D341Med (cell line): ENCODE results near the gene RPS15.

Source experiments
- DNase-seq: peaks from one replicate; pipeline ENCODE4 v3.0.0; 2012; ENCODE audit warnings: low spot score

RPS15 gene

DNA sequence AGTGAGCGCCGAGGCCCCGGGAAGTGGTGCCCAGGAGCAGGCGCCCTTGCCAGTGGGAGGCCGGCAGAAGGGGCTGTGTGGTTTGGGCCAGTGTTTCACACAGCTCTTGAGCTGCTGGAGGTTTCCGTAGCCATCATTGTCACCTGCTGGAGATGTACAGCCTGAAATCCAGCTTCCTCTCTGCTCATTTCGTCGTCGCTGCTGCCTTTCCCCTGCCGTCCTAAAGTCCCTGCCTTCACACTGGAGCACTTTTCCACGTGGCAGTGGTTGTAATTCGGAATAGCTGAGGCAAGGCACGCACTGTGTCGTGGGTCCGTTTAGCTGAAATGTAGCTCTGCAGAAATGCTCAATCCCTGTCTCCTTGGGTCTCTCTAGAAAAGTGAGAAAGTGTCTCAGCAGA lies 17.6 kb upstream of the RPS15 start:
- no peak for DNase-seq

DNA sequence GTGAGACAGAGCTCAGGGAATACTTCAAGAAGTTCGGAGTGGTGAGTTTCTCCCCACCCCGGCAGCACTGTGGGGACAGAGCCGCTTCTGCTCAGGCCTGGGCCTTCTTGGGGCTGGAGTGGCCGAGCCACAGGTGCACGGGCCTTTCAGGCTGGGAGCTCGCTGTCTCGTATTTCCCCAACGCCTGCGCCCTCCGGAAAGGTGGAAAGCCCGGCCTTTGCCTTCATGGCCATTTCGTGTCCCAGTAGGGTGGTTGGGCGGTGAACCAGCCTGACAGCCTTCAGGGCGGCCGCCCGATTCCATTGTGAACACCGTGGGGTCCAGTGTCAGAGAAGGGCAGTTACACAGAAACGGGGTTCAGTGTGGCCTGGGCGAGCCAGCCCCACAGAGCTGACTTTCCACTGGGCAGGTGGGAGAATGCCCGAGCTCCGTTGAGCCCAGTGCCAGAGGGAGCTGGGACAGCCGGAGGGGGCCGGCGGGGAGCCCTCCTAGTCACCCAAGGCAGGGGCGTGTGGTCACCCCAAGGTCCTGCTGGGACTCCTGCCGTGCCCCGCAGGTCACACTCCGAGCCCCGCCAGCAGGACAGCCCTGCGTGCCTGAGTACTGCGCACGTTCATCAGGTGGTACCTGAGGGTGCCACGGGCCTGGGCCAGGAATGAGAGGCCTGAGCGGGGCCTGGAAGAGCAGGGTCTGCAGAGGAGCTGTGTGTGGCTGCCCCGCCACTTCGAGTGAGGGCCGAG lies 16.8 kb upstream of the RPS15 start:
- DNase-seq, result no peak

DNA sequence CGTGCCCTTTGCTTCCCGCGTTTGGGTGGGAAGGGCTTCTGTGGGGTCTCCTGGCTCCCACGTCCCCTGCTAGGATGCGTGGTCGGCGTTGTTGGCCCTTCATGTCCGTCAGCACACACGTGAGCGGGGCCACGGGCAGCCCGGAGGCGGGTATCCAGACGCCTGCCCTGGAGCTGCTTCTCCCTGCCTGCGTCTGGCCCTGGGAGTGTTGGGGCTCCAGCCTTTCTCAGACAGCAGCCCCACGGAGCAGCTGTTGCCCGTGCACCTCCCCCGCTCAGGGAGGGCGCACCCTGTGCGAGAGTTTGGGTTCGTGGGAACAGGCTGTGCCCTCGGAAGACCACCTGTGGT lies 16.3 kb upstream of the RPS15 start:
- DNase-seq, result no peak

DNA sequence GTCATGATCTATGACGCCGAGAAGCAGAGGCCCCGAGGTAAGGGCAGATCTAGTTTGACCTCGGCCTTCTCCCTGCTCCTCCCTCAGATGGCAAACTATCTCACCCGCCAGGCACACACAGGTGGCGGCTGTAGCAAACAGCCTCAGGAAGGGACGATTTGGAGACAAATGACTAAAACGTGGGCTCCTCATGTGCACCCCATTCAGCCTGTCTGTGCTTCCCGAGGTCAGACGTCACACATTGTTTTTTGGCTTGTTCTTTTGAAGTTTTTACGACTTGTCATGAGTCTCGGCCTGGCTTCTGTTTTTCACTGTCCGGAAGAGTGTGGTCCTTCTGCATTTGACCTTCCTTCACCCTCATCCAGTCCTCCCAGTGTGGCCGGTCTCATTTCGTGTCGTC lies 15.8 kb upstream of the RPS15 start:
- DNase-seq, result no peak

DNA sequence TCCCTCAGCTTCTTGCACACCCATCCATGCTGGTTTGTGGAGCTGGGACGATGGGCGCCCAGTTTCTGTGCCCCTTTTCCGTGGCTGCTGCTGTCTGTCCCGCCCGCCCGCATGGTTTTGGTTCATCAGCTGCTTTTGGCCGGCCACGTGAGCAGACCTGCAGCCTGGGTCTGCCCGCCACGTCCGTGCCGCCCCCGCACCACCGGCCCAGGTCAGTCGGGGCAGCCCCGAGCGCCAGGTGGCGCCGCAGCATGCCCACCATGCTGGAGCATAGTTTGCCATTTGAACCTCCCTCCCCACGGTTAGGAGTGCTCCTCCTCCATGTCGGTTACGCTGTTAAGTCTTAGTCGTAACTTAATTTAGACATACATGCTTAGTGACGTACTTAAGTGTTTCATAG lies 15.3 kb upstream of the RPS15 start:
- no peak for DNase-seq

DNA sequence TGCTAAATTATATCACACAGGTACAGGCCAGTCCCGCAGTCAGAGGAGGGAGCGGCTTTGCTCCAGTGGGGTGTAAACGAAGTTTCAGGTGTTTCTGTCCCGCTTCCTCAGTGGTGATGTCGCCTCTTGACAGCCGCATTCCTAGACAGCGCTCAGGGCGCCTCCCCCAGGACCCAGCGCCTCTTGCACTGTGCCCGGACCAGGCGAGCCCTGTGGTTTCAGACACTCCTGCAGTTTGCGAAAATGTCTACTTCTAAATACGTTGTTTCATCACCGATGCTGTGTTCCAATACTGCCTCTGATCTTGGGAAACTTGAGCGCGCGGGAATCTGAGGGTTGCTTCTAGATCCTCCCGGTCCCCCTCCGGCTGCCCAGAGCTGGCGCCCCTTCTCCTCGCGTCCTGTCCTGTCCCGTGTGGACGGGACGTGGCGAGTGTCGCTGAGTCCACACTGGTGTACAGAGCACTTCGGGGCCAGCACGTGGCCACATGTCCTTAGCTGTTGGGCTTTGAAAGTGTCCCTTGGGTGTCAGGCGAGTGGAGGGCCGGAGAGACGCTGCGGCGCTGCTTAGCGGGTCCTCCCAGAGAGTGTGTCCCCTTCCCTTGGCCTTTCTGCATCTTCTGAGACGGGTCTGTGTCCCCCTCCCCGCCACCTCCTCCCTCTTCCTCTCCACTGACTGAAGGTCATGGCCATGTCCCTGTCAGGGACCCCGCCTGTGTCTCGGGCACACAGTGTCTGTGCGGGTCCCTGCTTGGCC lies 14.6 kb upstream of the RPS15 start:
- no peak for DNase-seq

DNA sequence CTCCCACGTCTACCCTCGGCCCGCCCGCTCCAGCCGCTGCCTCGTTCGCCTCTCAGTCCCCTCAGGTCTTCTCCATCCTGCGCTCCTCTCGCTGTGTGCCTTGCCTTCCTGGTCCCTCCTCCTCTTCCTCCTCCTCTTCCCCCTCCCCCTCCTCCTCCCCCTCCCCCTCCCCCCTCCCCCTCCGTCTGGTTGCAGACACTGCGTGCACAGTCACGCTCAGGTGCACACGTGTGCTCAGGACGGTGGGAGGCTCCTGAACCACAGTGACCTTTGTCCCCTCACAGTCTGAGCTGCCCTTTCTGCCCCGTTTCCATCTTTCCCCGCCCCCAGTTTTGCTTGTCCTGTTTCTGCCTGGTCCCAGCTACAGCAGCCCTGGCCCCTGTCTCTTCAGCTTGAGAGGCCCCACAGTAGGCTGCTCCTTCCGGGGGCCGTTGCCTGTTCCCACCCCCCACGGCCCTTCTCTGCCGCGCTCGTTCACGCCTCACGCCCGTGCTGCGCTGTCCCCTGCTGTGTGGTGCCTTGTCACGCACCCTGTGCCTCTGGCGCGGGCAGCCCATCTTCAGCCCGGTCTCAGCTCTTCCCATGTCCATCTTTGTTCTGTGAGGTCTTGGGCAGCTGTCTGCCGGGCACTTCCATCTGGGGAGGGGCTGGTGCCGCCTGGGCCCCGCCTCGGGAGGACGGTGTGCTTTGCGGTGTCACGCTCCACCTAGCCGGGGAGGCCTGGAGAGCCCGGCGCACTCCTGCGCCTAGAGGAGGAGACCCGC lies 13.8 kb upstream of the RPS15 start:
- DNase-seq, result no peak

DNA sequence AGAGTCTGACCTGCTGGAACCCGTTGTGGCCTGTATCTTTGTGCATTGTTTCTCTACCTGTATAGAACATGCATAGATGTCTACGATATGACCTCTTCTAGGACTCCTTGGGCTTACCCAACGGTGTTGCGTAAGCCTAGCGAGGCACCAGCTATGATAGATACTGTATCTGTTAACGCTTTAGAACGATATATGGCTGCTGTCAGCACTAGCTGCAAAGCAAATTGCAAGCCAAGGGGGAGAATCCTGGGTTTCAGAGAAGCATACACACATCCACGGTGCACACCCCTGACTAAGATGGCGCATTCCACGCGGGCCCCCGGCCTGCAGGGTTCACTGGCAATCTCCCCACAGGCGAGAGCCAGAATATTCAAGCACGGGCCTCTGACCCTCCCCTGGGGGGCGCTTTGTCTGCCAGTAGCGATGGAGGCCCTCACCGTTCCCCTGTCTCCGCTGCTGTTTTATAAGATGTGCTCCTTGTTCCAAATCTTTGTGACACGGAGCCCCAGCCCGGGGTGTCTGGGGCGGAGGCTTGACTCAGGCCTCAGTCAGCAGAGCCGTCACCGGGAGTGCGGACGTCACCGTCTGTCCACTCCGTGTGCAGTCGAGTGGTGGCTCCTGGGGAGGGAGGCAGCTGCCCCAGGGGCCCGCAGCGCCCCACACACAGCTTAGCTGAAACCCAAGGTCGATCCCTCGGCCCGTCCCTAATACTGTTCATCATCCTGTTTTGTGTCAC lies 12.9 kb upstream of the RPS15 start:
- no peak for DNase-seq

DNA sequence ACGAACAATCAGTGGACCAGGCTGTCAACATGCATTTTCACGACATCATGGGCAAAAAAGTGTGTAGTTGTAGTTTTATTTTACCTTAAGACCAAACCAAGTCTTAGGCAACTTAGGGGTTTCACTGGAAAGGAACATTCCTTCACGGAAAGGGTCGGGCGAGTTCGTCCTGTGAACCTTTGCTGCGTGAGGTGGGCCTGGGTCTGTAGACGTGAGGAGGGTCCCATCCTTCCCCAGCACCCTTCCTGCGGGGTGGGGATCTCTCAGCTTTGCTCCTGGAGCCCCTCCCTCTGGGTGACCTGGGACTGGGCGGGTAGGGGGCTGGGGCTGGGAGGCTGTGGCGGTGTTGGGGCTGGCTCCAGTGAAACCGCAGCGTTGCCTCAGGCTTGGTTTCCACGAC lies 12.3 kb upstream of the RPS15 start:
- DNase-seq, result no peak

DNA sequence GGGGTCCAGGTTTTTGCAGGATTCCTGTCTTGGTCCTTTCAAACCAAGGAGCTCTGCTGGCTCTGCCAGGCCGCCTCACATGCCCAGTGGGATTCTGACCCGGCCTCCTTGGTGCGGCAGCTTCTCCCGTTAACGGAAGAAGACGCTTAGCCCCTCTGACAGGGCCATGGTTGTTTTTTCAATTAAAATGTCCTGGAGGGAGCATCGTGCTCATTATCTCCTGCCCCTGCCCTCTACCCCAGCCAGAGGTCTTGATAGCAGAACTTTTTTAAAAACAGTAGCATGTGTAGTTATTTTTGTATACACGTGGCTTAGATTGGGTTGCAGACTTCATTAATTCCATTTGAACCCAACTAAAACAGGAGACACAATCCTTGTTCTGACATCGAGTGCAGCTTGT lies 11.5 kb upstream of the RPS15 start:
- no peak for DNase-seq

DNA sequence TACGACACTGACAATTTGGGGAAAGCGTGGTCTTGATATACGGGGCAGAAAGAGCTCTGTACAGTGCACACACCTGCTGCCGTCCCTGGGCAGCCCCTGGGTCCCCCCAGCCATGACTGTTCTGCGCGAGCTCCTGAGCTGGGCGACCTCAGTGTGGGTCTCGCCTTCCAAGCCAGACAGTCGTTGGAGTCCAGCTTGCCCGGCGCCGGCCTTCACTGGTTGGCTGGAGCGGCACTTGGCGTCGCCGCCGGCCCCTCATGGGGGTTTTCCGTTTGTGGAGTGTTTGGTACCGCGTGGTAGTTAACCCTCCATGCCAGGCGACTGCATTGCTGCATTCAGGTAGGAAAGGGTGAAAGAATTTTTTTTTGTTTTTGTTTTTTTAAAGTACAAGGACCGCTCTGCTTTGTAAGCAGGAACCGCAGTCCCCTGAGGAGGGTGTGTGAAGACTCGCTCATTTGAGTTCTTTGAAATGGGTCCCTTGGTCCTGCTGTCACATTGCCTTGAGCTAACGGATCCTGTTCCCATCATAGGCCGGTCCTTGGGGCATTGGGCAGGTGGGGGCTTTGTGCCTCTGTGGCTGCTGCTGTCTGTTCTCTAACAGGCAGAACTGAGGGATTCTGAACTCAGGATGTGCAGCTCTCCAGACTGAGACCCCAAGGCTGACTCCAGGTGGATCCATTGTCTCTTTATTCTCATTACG lies 10.8 kb upstream of the RPS15 start:
- DNase-seq, result no peak

DNA sequence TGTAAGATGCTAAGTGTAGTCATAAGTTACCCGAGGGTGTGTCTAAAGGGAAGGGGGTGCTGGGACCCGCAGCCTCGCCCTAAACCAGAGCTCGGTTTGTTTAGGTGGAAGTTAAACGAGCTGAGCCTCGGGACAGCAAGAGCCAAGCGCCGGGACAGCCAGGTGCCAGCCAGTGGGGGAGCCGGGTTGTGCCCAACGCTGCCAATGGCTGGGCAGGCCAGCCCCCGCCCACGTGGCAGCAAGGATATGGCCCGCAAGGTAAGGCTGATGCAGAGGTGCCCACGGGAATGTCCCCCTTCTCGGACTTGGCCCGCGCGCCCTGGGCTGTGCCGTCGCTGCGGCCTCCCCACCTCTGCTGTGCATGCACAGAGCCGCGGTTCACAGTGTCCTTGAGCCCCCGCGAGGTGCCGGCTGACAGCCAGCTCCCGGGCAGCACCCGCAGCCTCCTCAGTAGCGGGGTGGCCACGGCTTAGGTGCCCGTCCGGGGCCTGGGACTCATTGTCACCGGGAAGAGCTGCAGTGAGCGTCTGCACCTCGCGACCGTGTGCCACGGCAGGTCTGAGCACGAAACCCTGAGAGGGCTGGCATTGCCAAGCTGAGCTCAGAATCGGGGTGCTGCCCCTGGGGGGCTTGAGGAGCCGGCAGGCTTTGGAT lies 9.3 kb upstream of the RPS15 start:
- DNase-seq, result no peak

DNA sequence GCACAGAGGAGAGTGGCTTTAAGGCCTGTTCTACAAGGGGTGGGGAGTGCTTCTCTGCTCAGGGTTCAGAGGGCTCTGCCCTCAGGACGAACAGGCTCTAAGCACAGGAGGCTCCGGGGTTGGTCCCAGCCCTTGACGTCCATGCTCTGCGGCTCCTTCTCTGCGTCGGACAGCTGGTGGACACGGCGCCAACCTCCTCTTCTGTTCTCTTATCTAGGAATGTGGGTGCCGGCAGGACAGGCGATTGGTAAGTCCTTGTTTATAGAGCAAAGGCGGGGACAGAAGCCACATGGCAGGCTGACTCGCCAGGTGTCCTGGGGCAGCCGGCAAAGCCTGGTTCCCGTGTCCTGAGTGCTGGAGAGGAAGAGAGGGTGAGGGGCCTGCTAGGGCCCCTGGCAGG lies 8.4 kb upstream of the RPS15 start:
- DNase-seq, result no peak

DNA sequence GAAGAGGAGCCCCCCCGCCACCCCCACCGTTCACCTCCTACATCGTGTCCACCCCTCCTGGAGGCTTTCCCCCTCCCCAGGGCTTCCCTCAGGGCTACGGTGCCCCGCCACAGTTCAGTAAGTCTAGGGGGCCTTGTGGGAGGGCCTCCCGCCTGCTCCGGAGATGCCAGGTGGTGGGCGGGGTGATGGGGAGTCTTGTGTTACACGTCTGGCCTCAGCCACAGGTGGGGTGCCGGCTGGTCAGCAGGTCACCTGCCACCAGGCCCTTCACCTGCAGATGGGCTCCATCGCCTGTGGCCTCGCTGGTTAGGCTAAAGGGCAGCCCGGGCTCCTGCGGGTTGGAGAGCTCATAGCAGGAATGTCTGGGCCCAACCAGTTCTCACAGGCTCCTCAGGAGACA lies 8.0 kb upstream of the RPS15 start:
- no peak for DNase-seq

DNA sequence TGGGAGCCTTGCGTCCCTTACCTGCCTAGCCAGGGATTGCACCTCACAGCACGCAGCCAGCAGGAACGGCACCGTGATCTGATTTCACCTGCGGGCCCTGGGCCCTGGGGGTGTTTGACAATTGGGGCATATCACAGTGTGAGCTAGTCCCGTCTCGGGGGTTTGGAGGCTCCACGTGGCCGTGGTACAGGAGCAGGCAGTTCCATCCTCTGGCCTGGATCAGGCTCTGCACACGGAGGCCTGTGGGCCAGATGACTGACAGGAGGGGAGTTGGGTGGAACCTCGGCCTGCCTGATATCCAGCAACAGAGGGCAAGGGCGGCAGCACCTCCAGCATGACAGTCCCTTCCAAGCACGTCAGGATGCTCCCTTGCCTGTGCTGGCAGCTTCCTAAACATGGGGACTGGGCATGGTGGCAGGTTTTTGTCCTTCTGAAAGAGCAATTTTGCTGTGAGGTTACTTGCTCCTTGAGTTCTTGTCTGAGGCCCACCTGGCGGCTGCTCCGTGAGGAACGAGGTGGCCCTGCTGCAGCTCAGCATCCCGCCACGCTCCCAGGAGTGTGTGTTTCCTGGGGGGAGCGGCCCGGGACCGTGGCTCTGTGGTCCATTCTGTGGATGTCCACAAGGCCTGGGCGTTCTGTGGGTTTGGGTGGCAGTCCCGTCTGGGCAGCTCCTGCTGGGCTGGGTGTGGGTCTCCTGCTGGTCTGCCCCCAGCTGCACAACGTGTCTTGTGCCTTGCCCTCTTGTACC lies 6.3 kb upstream of the RPS15 start:
- DNase-seq, result no peak

DNA sequence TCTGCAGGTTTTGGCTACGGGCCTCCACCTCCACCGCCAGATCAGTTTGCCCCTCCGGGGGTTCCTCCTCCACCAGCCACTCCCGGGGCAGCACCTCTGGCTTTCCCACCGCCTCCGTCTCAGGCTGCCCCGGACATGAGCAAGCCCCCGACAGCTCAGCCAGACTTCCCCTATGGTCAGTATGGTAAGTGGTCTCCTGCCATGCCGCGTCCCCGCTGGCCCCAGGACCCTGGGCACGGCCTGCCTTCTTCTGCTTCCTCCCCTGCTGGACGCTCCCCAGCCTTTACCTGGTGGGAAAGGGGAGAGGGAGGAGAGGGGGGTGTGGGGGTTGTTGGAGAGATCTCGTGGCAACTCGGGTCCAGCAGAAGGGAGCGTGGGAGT lies 5.7 kb upstream of the RPS15 start:
- no peak for DNase-seq

DNA sequence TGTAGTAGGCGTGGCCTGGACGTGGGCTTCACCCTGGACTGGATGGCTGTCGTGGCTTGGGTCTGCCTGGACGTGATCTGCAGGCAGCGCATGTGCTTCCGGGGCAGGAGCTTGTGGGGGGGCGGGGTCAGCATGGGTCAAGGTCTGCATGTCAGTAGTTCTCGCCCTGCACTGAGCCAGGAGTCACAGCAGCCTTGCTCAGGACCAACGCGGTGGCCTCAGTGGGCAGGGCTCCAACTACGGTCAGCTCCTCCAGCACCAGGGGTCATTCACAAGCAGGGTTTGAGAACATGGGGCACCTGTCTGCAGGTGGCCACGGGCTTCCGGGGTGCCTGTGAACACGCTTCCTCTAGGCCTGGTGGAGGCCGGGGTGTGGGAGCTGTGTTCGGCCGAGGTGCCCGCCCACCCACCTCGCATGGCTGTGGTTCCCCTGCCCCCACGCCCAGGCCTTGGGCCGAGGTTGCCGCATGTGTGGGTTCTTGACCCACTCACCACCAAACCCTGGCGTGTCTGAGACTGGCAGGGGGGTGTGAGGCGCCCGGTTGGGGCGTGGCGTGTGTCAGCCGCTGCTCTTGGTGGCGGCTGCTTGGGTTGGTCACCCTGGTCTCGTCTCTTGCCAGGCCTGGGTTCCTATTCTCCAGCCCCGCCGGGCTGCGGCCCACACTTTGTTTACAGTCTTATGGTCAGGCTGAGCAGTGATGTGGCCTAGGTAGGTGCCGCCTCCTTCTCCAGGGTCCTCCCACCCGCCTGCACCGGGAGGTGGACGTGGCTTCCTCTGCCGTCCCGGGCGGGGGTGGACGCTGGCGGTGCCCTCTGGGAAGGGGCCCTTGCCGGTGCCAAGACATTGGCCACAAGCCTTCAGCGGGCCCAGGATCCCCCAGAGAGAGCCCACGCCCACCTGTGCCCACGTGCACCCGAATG lies 4.8 kb upstream of the RPS15 start:
- no peak for DNase-seq

DNA sequence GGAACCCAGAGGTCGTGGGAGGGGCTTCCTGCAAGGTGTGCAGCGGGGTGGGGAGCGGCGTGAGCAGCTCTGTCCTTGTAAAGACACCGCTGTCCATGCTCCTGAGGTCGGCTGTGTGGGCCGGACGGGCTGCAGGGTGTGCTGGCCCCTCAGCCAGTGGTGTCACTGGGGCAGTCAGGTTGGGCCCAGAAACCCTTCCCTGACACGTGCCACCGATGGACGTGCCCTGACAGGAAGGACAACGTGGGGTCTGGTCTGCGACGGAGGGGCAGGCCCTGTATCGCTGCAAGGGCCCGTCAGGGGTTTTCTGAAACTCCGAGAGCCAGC lies 4.2 kb upstream of the RPS15 start:
- no peak for DNase-seq

DNA sequence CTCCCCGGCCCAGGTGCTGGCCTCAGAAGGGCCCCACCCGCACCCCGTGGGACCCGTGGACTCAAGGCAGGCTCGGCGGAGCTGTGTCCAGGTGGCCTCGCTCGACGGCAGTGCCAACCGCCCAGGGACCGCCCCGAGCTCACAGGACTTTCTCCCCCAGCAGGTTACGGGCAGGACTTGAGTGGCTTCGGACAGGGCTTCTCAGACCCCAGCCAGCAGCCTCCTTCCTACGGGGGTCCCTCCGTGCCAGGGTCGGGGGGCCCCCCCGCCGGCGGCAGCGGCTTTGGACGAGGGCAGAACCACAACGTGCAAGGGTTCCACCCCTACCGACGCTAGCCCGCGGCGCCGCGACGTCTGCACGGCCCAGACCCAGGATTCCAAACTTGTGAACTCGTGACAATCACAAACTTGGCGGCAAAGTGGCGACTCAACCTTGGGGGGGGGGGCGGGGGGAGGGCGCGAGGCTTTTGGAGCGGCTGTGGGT lies 3.6 kb upstream of the RPS15 start:
- DNase-seq, result no peak
